HepG2 (cell line): ENCODE data around the gene CAMK2N2. TPM values are rescaled to one million over a fixed set of nuclear protein-coding genes. Genes with fewer than 3 reads are reported as not detected.

ENCODE experiments used
- ADNP ChIP-seq: sonication (generic); formaldehyde crosslinking; IDR thresholded peaks from 2 replicates; pipeline ENCODE4 v1.4.0; 2020; ENCODE audit warnings: missing genetic modification reagents
- ATRX ChIP-seq: sonication (generic); formaldehyde crosslinking; IDR thresholded peaks from 2 replicates; pipeline ENCODE4 v1.4.0; 2020; ENCODE audit warnings: missing genetic modification reagents, borderline replicate concordance
- GABPA ChIP-seq, 2 experiments: IDR thresholded peaks; 2 replicates each; pipeline ENCODE4 v1.6.1; 2011 to 2016; ENCODE audit warnings: low read depth in 2 of 2, low read length in 1 of 2, missing biosample characterization in 1 of 2, missing genetic modification characterization in 1 of 2
- HNRNPL ChIP-seq: fragments of 200-400 bp; formaldehyde crosslinking; IDR thresholded peaks from 2 replicates; pipeline ENCODE4 v1.6.1; 2017; ENCODE audit warnings: mild to moderate bottlenecking, low read depth, low read length
- JUN ChIP-seq: sonication (generic); formaldehyde crosslinking; IDR thresholded peaks from 2 replicates; pipeline ENCODE4 v1.4.0; 2020; ENCODE audit warnings: mild to moderate bottlenecking, missing genetic modification reagents
- MLLT10 ChIP-seq: sonication (generic); formaldehyde crosslinking; IDR thresholded peaks from 2 replicates; pipeline ENCODE4 v1.4.0; 2020; ENCODE audit warnings: missing genetic modification reagents
- NKX3-1 ChIP-seq: sonication (generic); formaldehyde crosslinking; IDR thresholded peaks from 2 replicates; pipeline ENCODE4 v1.5.0; 2020; ENCODE audit warnings: missing genetic modification reagents
- NR1H2 ChIP-seq: sonication (generic); formaldehyde crosslinking; IDR thresholded peaks from 2 replicates; pipeline ENCODE4 v1.8.1; 2022; ENCODE audit warnings: low read depth, missing genetic modification reagents, borderline replicate concordance
- SP4 ChIP-seq: sonication (generic); formaldehyde crosslinking; IDR thresholded peaks from 2 replicates; pipeline ENCODE4 v1.8.1; 2023; ENCODE audit warnings: mild to moderate bottlenecking, missing genetic modification reagents
- SRSF9 ChIP-seq: fragments of 200-400 bp; formaldehyde crosslinking; IDR thresholded peaks from 2 replicates; pipeline ENCODE4 v1.6.1; 2018; ENCODE audit warnings: borderline replicate concordance, mild to moderate bottlenecking, low read depth, low read length; ENCODE audit not compliant: insufficient read depth, poor library complexity, severe bottlenecking
- TAF1 ChIP-seq: sonication (generic); formaldehyde crosslinking; IDR thresholded peaks from 2 replicates; pipeline ENCODE4 v1.4.0; 2020; ENCODE audit warnings: missing genetic modification reagents
- YEATS2 ChIP-seq: sonication (generic); formaldehyde crosslinking; IDR thresholded peaks from 2 replicates; pipeline ENCODE4 v1.4.0; 2020; ENCODE audit warnings: missing genetic modification reagents, borderline replicate concordance
- YEATS4 ChIP-seq: sonication (generic); formaldehyde crosslinking; IDR thresholded peaks from 2 replicates; pipeline ENCODE4 v1.4.0; 2020; ENCODE audit warnings: missing genetic modification reagents, borderline replicate concordance
- ZNF235 ChIP-seq: sonication (generic); formaldehyde crosslinking; IDR thresholded peaks from 2 replicates; pipeline ENCODE4 v1.8.1; 2023; ENCODE audit warnings: mild to moderate bottlenecking, missing genetic modification reagents, borderline replicate concordance
- ZNF260 ChIP-seq: sonication (generic); formaldehyde crosslinking; IDR thresholded peaks from 2 replicates; pipeline ENCODE4 v1.4.0; 2020; ENCODE audit warnings: missing genetic modification reagents, low read depth, mild to moderate bottlenecking, borderline replicate concordance
- ZNF44 ChIP-seq: sonication (generic); formaldehyde crosslinking; IDR thresholded peaks from 2 replicates; pipeline ENCODE4 v1.5.1; 2020; ENCODE audit warnings: mild to moderate bottlenecking, missing genetic modification reagents
- ZNF678 ChIP-seq: sonication (generic); formaldehyde crosslinking; IDR thresholded peaks from 2 replicates; pipeline ENCODE4 v1.4.0; 2020; ENCODE audit warnings: mild to moderate bottlenecking, missing genetic modification reagents
- ZNF709 ChIP-seq: sonication (generic); formaldehyde crosslinking; IDR thresholded peaks from 2 replicates; pipeline ENCODE4 v1.5.0; 2020; ENCODE audit warnings: mild to moderate bottlenecking, missing genetic modification reagents
- ZNF75D ChIP-seq: sonication (generic); formaldehyde crosslinking; IDR thresholded peaks from 2 replicates; pipeline ENCODE4 v1.8.1; 2023; ENCODE audit warnings: missing genetic modification reagents, mild to moderate bottlenecking, borderline replicate concordance
- polyA plus RNA-seq, 8 experiments: library from polyadenylated mRNA; depleted of rRNA in 3 of 8; stranded (reverse) in 7 of 8; unstranded in 1 of 8; fragments of >200 nt; fragmentation: Illumina TruSeq in 4 of 8; extraction: Trizol in 4 of 8; gene quantifications; 2 replicates each; pipeline versions ENCODE4 v1.2.1 to v1.2.3, GENCODE V29; 2011 to 2016; ENCODE audit warnings: low read depth in 4 of 8, missing spikeins in 1 of 8, mixed read lengths in 1 of 8; ENCODE audit not compliant: insufficient read depth in 1 of 8
- total RNA-seq, 5 experiments: library from RNA; depleted of rRNA; stranded (reverse); fragments of >200 nt; fragmentation: Illumina TruSeq; extraction: Trizol; gene quantifications; 2 replicates each; pipeline ENCODE4 v1.2.3, GENCODE V29; 2016; ENCODE audit warnings: low read depth in 1 of 5
- TF ChIP-seq, protein P1 (sequence below): sonication (generic); formaldehyde crosslinking; IDR thresholded peaks from 2 replicates; pipeline ENCODE4 v1.4.0; 2020; ENCODE audit warnings: missing genetic modification reagents
- TF ChIP-seq, protein P2 (sequence below): sonication (generic); formaldehyde crosslinking; IDR thresholded peaks from 2 replicates; pipeline ENCODE4 v1.4.0; 2020; ENCODE audit warnings: mild to moderate bottlenecking, missing genetic modification reagents
- TF ChIP-seq, protein P3 (sequence below): sonication (generic); formaldehyde crosslinking; IDR thresholded peaks from 2 replicates; pipeline ENCODE4 v1.5.0; 2020; ENCODE audit warnings: missing genetic modification reagents
- TF ChIP-seq, protein P4 (sequence below): sonication (generic); formaldehyde crosslinking; IDR thresholded peaks from 2 replicates; pipeline ENCODE4 v1.8.1; 2023; ENCODE audit warnings: mild to moderate bottlenecking, missing genetic modification reagents, borderline replicate concordance
- TF ChIP-seq, protein P5 (sequence below): IDR thresholded peaks from 2 replicates; pipeline ENCODE4 v1.6.1; 2016; ENCODE audit warnings: low read depth, control low read depth

Gene CAMK2N2
- total and polyA plus RNA-seq, 2 of the 13 experiments (the other 11 are each of a cell fraction or from before 2014, with no cell fraction given) = 0.12 to 0.27 TPM

DNA sequence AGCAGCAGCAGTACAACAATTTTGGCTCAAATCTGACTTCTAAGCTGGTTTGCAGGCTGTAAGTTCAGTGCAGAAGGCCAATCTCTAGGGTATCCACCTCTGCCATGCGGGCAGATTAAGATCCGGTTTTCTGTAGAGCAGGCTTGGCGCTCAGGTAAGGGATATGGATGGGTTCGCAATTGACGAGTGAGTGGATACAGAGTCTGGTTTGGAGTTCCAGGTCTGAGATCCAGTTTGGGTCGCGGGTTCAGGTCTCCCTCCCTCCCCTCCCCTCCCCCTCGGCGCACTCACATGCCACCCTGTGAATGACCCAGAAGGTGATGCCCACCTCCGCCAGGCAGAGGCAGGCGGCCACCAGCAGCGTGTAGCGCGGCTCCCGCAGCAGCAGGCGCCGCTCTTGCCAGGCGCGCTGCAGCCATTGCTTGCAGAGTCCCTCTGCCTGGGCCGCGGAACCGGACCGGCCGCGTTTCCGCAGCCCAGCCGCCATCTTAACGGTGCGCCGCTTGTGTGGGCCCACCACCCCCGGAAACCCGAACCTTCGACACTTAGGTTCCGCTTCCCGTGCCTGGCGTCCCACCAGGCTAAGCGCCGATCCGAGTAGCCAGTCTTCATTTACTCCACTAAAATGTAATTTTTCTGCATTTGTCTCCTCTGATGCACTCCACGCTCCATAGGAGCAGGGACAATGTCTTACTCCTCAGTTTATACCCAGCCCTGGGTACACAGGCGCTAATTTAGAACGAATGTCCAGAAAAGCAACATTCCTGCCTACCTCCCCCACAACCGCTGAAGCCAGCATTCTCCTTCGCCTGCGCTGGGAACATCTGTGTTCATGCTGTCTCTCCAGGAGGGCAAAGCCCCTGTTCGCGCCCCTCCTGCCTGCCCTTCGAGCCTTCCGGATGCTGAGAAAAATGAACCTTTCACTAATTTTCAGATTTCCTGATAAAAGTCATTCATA lies 12.6 kb downstream of the CAMK2N2 start, which contains the start of gene ALG3 (continued):
- TF ChIP-seq, protein P1, sequence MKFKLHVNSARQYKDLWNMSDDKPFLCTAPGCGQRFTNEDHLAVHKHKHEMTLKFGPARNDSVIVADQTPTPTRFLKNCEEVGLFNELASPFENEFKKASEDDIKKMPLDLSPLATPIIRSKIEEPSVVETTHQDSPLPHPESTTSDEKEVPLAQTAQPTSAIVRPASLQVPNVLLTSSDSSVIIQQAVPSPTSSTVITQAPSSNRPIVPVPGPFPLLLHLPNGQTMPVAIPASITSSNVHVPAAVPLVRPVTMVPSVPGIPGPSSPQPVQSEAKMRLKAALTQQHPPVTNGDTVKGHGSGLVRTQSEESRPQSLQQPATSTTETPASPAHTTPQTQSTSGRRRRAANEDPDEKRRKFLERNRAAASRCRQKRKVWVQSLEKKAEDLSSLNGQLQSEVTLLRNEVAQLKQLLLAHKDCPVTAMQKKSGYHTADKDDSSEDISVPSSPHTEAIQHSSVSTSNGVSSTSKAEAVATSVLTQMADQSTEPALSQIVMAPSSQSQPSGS (CRISPR knock-in tag) = peak; percentile 62
- peak; percentile 64; the same call in 1 of the 2 replicates for TF ChIP-seq NKX3-1 (CRISPR knock-in tag)
- no peak for TF ChIP-seq ZNF75D (CRISPR knock-in tag)
- TF ChIP-seq YEATS2 = peak; percentile 65
- peak; percentile 76 for TF ChIP-seq ZNF709
- TF ChIP-seq JUN (CRISPR knock-in tag) = no peak
- no peak for TF ChIP-seq ZNF260
- no peak for TF ChIP-seq NR1H2 (CRISPR knock-in tag)
- no peak for TF ChIP-seq ADNP (CRISPR knock-in tag)
- 0 out of 2 replicates have a peak, but pooled peaks have one; percentile 40 for TF ChIP-seq ATRX (CRISPR knock-in tag)
- TF ChIP-seq MLLT10 (CRISPR knock-in tag) = no peak
- TF ChIP-seq, protein P2, sequence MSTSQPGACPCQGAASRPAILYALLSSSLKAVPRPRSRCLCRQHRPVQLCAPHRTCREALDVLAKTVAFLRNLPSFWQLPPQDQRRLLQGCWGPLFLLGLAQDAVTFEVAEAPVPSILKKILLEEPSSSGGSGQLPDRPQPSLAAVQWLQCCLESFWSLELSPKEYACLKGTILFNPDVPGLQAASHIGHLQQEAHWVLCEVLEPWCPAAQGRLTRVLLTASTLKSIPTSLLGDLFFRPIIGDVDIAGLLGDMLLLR = no peak; the same call in 1 of the 2 replicates
- TF ChIP-seq GABPA (IDR thresholded peaks at IDR 0.05; ENCODE audit: low read depth, low read length) = no peak
- TF ChIP-seq GABPA (CRISPR knock-in tag; IDR thresholded peaks at IDR 0.05; ENCODE audit: low read depth) = peak; percentile 88
- TF ChIP-seq, protein P3, sequence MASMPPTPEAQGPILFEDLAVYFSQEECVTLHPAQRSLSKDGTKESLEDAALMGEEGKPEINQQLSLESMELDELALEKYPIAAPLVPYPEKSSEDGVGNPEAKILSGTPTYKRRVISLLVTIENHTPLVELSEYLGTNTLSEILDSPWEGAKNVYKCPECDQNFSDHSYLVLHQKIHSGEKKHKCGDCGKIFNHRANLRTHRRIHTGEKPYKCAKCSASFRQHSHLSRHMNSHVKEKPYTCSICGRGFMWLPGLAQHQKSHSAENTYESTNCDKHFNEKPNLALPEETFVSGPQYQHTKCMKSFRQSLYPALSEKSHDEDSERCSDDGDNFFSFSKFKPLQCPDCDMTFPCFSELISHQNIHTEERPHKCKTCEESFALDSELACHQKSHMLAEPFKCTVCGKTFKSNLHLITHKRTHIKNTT (CRISPR knock-in tag) = no peak
- no peak for TF ChIP-seq ZNF678 (CRISPR knock-in tag)
- TF ChIP-seq ZNF44 (CRISPR knock-in tag) = no peak
- TF ChIP-seq SRSF9 = no peak
- TF ChIP-seq YEATS4 (CRISPR knock-in tag) = no peak
- TF ChIP-seq, protein P4, sequence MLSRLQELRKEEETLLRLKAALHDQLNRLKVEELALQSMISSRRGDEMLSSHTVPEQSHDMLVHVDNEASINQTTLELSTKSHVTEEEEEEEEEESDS (CRISPR knock-in tag) = peak; percentile 59; the same call in 1 of the 2 replicates
- peak; percentile 88 for TF ChIP-seq ZNF235
- TF ChIP-seq SP4 (CRISPR knock-in tag) = no peak
- peak; percentile 99 for TF ChIP-seq TAF1
- peak; percentile 82 for TF ChIP-seq HNRNPL
- TF ChIP-seq, protein P5, sequence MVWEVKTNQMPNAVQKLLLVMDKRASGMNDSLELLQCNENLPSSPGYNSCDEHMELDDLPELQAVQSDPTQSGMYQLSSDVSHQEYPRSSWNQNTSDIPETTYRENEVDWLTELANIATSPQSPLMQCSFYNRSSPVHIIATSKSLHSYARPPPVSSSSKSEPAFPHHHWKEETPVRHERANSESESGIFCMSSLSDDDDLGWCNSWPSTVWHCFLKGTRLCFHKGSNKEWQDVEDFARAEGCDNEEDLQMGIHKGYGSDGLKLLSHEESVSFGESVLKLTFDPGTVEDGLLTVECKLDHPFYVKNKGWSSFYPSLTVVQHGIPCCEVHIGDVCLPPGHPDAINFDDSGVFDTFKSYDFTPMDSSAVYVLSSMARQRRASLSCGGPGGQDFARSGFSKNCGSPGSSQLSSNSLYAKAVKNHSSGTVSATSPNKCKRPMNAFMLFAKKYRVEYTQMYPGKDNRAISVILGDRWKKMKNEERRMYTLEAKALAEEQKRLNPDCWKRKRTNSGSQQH (CRISPR knock-in tag) = peak; percentile 78
